Smooth muscle cell of bladder (primary cell): Measurements from ENCODE around the gene THRB. TPM values are rescaled to one million over a fixed set of nuclear protein-coding genes. Genes with fewer than 3 reads are reported as not detected.

ENCODE experiments used
- total RNA-seq: library from RNA; depleted of rRNA; stranded (reverse); fragments of >200 nt; gene quantifications from 2 replicates; pipeline ENCODE4 v1.2.3, GENCODE V29; 2014

The THRB gene
- total RNA-seq: 1.00 and 1.4 TPM in 2 replicates

GRCh38 chr3:24494618-24495325 is at the start of gene THRB:
THRB (minus strand) TSS chr3:24494850.

